GM18507 (cell line): ENCODE measurements around the gene TRIM44.

Experiments
- DNase-seq: peaks from one replicate; pipeline ENCODE4 v3.0.0; 2011; ENCODE audit warnings: low read depth; ENCODE audit not compliant: insufficient read length; ENCODE audit errors: extremely low spot score
- FAIRE-seq: peaks from 2 replicates; lab custom pipeline; 2011; peaks lifted over from hg19 to GRCh38; lab: Jason Lieb, UNC

TRIM44 gene

DNA sequence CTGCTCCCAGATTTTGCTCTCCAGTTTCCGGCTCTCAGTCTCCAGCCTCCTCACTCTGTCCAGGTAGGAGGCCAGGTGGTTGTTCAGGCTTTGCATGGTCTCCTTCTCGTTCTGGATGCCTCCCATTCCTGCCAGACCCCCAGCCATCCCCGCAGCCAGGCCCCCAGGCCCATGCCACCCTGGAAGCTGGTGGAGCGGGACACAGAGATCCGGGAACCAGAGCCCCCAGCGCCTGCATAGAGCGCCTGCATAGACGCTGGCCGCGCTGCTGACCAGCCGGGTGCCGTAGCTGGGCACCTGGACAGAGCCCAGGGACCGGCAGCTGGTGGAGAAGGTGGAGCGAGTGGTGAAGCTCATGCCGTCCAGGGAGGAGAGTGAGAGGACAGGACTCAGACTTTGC is 198.6 kb downstream of the TRIM44 start:
- FAIRE-seq (no peak), DNase-seq (no peak)

DNA sequence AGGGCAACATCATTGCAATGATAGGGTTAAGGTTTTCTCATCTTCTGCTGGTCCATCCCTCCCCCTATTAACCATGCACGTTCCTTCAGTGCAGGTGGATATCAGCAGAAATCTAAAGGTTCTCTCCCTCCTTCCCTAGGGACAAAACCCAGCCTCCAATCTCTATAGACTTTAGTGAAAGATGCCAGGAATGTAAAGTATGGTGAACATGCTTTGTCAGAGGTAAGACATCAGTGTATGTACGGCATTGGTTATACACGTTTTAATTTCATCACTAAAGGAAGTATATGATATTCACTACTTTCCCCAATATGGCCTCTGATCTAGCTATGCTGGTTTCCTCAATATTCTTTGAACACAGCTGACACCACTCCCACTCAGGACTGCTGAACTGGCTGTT is 200.1 kb downstream of the TRIM44 start:
- DNase-seq = no peak
- no peak for FAIRE-seq

DNA sequence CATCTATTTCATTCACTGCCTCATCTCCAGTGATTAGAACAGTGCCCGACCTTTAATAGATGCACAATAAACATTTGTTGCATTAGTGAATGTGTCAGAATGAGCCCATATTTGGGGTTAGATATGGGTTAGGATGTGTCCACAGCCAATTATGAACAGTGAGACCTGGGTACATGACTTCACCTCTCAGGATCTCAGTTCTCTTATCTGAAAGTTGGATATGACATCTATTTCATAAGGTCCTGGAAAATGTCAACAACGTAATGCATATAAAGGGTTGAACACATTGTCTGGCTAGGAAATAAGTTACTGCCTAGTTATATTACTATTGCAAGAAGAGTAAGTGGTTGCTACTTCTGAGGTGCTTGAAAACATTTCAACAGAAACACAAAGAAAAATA is 201.6 kb downstream of the TRIM44 start:
- FAIRE-seq (no peak), DNase-seq (no peak)

DNA sequence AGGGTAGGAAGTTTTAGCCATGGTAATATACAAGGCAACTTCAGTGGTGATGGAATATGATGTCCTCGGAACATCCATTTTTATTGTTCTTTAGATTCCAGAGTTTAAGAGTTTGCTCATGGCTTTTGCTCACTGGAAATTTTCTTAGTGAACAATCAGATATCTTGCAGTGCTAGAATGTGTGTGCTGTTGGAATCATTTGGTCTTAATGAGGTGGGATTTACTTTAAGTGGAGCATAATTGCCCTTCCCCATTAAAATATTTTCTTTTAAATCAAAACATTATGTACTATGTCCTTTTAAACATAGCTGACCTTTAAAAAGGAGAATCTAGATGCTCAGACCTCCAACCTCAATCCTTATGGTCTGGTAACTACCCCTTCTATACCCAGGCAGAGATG is 204.0 kb downstream of the TRIM44 start:
- no peak for FAIRE-seq
- no peak for DNase-seq
